HepG2 (cell line): ENCODE measurements around the gene BEX3. TPM values are rescaled to one million over a fixed set of nuclear protein-coding genes. Genes with fewer than 3 reads are reported as not detected.

Experiments
- ATAC-seq: fragments of 200-7000 bp; cut with Tn5 transposase; 3 replicates; pipeline ENCODE4 v1.9.1; 2020; ENCODE audit warnings: mild to moderate bottlenecking, moderate library complexity
- Bru-seq: library from RNA; stranded (reverse); fragments of 400-500 nt; gene quantifications from one replicate; lab custom pipeline; 2021; lab: Mats Ljungman, UMichigan
- BruChase-seq, 2 experiments: library from RNA; stranded (reverse); fragments of 400-500 nt; gene quantifications; one replicate each; lab custom pipeline; 2021; lab: Mats Ljungman, UMichigan
- BruUV-seq: library from RNA; stranded (reverse); fragments of 400-500 nt; replicated peaks from 2 replicates; lab custom pipeline; 2021; lab: Mats Ljungman, UMichigan
- CTCF ChIA-PET: fragments of 300-600 bp; formaldehyde crosslinking; extraction: SDS; loops from one replicate; lab custom pipeline; 2021; ENCODE audit warnings: low total read pairs, inconsistent platforms, low intra/inter-chr PET ratio; lab: Yijun Ruan, JAX
- POLR2A ChIA-PET: fragments of 350-600 bp; sonication (Branson Sonifier 250); formaldehyde crosslinking; loops from one replicate; lab custom pipeline; 2020; ENCODE audit warnings: antibody characterized with exemption, inconsistent platforms; lab: Yijun Ruan, JAX
- DNase-seq: peaks from one replicate; pipeline ENCODE4 v3.0.0-alpha.2; 2015; ENCODE audit warnings: low spot score
- FAIRE-seq: peaks from 3 replicates; lab custom pipeline; 2011; peaks lifted over from hg19 to GRCh38; lab: Jason Lieb, UNC
- H2AFZ ChIP-seq: one replicate; pipeline ENCODE4 v1.6.1; 2011; ENCODE audit warnings: low read length, inconsistent platforms
- H3K27ac ChIP-seq: fragments of 300-600 bp; 3 replicates; pipeline ENCODE4 v1.8.0; 2011; ENCODE audit warnings: mixed run types, mild to moderate bottlenecking, mixed read lengths, low read length, inconsistent platforms; ENCODE audit not compliant: insufficient read depth; ENCODE audit errors: extremely low read length
- H3K27me3 ChIP-seq, 2 experiments: fragments of 200-600 bp in 1 of 2; 2 replicates in 1 of 2; 3 replicates in 1 of 2; pipeline versions ENCODE4 v1.6.0 to v1.8.0; 2011; ENCODE audit warnings: low read length in 2 of 2, mild to moderate bottlenecking in 2 of 2, moderate library complexity in 2 of 2, inconsistent platforms in 1 of 2; ENCODE audit not compliant: insufficient read depth in 2 of 2, control insufficient read depth in 1 of 2
- H3K36me3 ChIP-seq, 2 experiments: fragments of 200-600 bp in 1 of 2; replicated peaks in 1 of 2; 2 replicates in 1 of 2; 3 replicates in 1 of 2; pipeline versions ENCODE4 v1.5.1 to v1.8.0; 2011; ENCODE audit warnings: low read length in 2 of 2, inconsistent platforms in 1 of 2; ENCODE audit not compliant: insufficient read depth in 2 of 2, control insufficient read depth in 1 of 2
- H3K4me1 ChIP-seq: 2 replicates; pipeline ENCODE4 v1.5.1; 2012; ENCODE audit warnings: low read length, inconsistent platforms; ENCODE audit not compliant: insufficient read depth
- H3K4me2 ChIP-seq: 2 replicates; pipeline ENCODE4 v1.6.0; 2011; ENCODE audit warnings: low read depth, low read length, inconsistent platforms
- H3K4me3 ChIP-seq, 3 experiments: fragments of 200-600 bp in 1 of 3; sonication (generic), shearing (Covaris generic) in 1 of 3; replicated peaks in 1 of 3; 2 replicates each; pipeline ENCODE4 v1.5.1; 2011 to 2016; ENCODE audit warnings: low read length in 3 of 3, inconsistent platforms in 2 of 3, low read depth in 2 of 3, mild to moderate bottlenecking in 2 of 3, control low read depth in 1 of 3, mixed read lengths in 1 of 3; ENCODE audit not compliant: insufficient read depth in 1 of 3
- H3K79me2 ChIP-seq: one replicate; pipeline ENCODE4 v1.6.1; 2011; ENCODE audit warnings: low read length, inconsistent platforms; ENCODE audit not compliant: insufficient read depth
- H3K9ac ChIP-seq: 2 replicates; pipeline ENCODE4 v1.6.0; 2011; ENCODE audit warnings: mild to moderate bottlenecking, low read depth, low read length, inconsistent platforms; ENCODE audit not compliant: insufficient read depth
- H3K9me3 ChIP-seq: 2 replicates; pipeline ENCODE4 v1.5.1; 2012; ENCODE audit warnings: mild to moderate bottlenecking, low read length
- H4K20me1 ChIP-seq: 2 replicates; pipeline ENCODE4 v1.6.0; 2011; ENCODE audit warnings: inconsistent platforms, mild to moderate bottlenecking, low read length, moderate library complexity; ENCODE audit not compliant: insufficient read depth
- HNRNPUL1 ChIP-seq: fragments of 200-400 bp; formaldehyde crosslinking; IDR thresholded peaks from 2 replicates; pipeline ENCODE4 v1.6.1; 2017; ENCODE audit warnings: low read depth, mild to moderate bottlenecking, low read length, moderate library complexity
- NFAT5 ChIP-seq: sonication (generic); formaldehyde crosslinking; IDR thresholded peaks from 2 replicates; pipeline ENCODE4 v1.4.0; 2020; ENCODE audit warnings: missing genetic modification reagents
- NFE2L2 ChIP-seq: fragments of 150-350 bp; IDR thresholded peaks from 2 replicates; pipeline ENCODE4 v1.6.1; 2014; ENCODE audit warnings: low read length
- RARA ChIP-seq: IDR thresholded peaks from 2 replicates; pipeline ENCODE4 v1.6.1; 2016; ENCODE audit warnings: missing genetic modification reagents, missing compliant biosample characterization
- RBM22 ChIP-seq: fragments of 200-400 bp; formaldehyde crosslinking; optimal IDR thresholded peaks from 2 replicates; pipeline ENCODE3; 2017; ENCODE audit warnings: mild to moderate bottlenecking, low read length, moderate library complexity
- REPIN1 ChIP-seq: sonication (generic); formaldehyde crosslinking; IDR thresholded peaks from 2 replicates; pipeline ENCODE4 v1.8.0; 2022; ENCODE audit warnings: missing genetic modification reagents, low read depth, mild to moderate bottlenecking, borderline replicate concordance
- SMAD9 ChIP-seq: sonication (generic); formaldehyde crosslinking; IDR thresholded peaks from 2 replicates; pipeline ENCODE4 v1.5.1; 2020; ENCODE audit warnings: mild to moderate bottlenecking, missing genetic modification reagents
- SP5 ChIP-seq: IDR thresholded peaks from 2 replicates; pipeline ENCODE4 v1.6.1; 2016; ENCODE audit warnings: low read depth, borderline replicate concordance
- TARDBP ChIP-seq: sonication (generic); formaldehyde crosslinking; IDR thresholded peaks from 2 replicates; pipeline ENCODE4 v1.8.0; 2022; ENCODE audit warnings: mild to moderate bottlenecking, missing genetic modification reagents
- ZBTB7A ChIP-seq: sonication (generic); formaldehyde crosslinking; IDR thresholded peaks from 2 replicates; pipeline ENCODE4 v1.8.0; 2022; ENCODE audit warnings: mild to moderate bottlenecking, missing genetic modification reagents
- ZNF850 ChIP-seq: sonication (generic); formaldehyde crosslinking; conservative IDR thresholded peaks from 2 replicates; pipeline ENCODE4 v1.9.0; 2021; ENCODE audit warnings: mild to moderate bottlenecking, missing genetic modification reagents
- ZSCAN25 ChIP-seq: sonication (generic); formaldehyde crosslinking; IDR thresholded peaks from 2 replicates; pipeline ENCODE4 v1.8.0; 2022; ENCODE audit warnings: mild to moderate bottlenecking, missing genetic modification reagents
- WGBS: methylation state at CpG from one replicate; pipeline ENCODE4 v1.1.6; 2017; ENCODE audit warnings: low lambda C conversion rate; 5-methylcytosine and 5-hydroxymethylcytosine counted together
- in situ Hi-C: cut with HindIII; loops from 2 replicates; pipeline ENCODE4 v1.10.0; 2017; ENCODE audit warnings: low pct_unique_long_range_greater_than_20kb; ENCODE audit not compliant: extremely low pct_ligation_motif_present
- intact Hi-C: fragments of 100-400 bp; cut with micrococcal nuclease; formaldehyde crosslinking; loops from one replicate; pipeline ENCODE4 v1.10.0; 2022; ENCODE audit not compliant: unreplicated experiment
- long read RNA-seq, 2 experiments: library from RNA in 1 of 2; library from polyadenylated mRNA in 1 of 2; stranded (forward) in 1 of 2; unstranded in 1 of 2; transcript quantifications; one replicate each; pipeline ENCODE4 v2.0.0, GENCODE V29; 2019 to 2022
- polyA minus RNA-seq, 3 experiments: library from RNA; depleted of rRNA, polyadenylated mRNA; stranded (reverse); fragments of >200 nt; gene quantifications; 2 replicates each; pipeline ENCODE4 v1.2.3, GENCODE V29; 2011; ENCODE audit warnings: low replicate concordance in 1 of 3
- polyA plus RNA-seq, 8 experiments: library from polyadenylated mRNA; depleted of rRNA in 3 of 8; stranded (reverse) in 7 of 8; unstranded in 1 of 8; fragments of >200 nt; fragmentation: Illumina TruSeq in 4 of 8; extraction: Trizol in 4 of 8; gene quantifications; 2 replicates each; pipeline versions ENCODE4 v1.2.1 to v1.2.3, GENCODE V29; 2011 to 2016; ENCODE audit warnings: low read depth in 4 of 8, missing spikeins in 1 of 8, mixed read lengths in 1 of 8; ENCODE audit not compliant: insufficient read depth in 1 of 8
- total RNA-seq, 5 experiments: library from RNA; depleted of rRNA; stranded (reverse); fragments of >200 nt; fragmentation: Illumina TruSeq; extraction: Trizol; gene quantifications; 2 replicates each; pipeline ENCODE4 v1.2.3, GENCODE V29; 2016; ENCODE audit warnings: low read depth in 1 of 5

Gene BEX3
- 55.8 and 63.4 TPM in 2 replicates for total RNA-seq (2016; rRNA removed; fragmentation: Illumina TruSeq; extraction: Trizol)
- total RNA-seq (2016; cell fraction: cytosol; rRNA removed; fragmentation: Illumina TruSeq; extraction: Trizol; ENCODE audit: low read depth): 16.7 and 19.3 TPM in 2 replicates
- total RNA-seq (2016; cell fraction: insoluble cytoplasmic fraction; rRNA removed; fragmentation: Illumina TruSeq; extraction: Trizol): 54.0 and 66.4 TPM in 2 replicates
- total RNA-seq (2016; cell fraction: membrane; rRNA removed; fragmentation: Illumina TruSeq; extraction: Trizol): 28.1 and 33.1 TPM in 2 replicates
- 26.0 and 27.5 TPM in 2 replicates for total RNA-seq (2016; cell fraction: nucleus; rRNA removed; fragmentation: Illumina TruSeq; extraction: Trizol)
- 38.5 and 50.9 TPM in 2 replicates for polyA plus RNA-seq (2011; rRNA removed)
- 28.0 and 34.0 TPM in 2 replicates for polyA plus RNA-seq (2011; cell fraction: cytosol; rRNA removed)
- polyA plus RNA-seq (2011; cell fraction: nucleus; rRNA removed): 11.7 and 19.8 TPM in 2 replicates
- 55.0 and 81.6 TPM in 2 replicates for polyA plus RNA-seq (2012)
- 21.1 and 28.5 TPM in 2 replicates for polyA plus RNA-seq (2016; cell fraction: cytosol; fragmentation: Illumina TruSeq; extraction: Trizol; ENCODE audit: low read depth)
- 77.0 and 78.6 TPM in 2 replicates for polyA plus RNA-seq (2016; cell fraction: insoluble cytoplasmic fraction; fragmentation: Illumina TruSeq; extraction: Trizol; ENCODE audit: low read depth)
- 31.6 and 36.2 TPM in 2 replicates for polyA plus RNA-seq (2016; cell fraction: membrane; fragmentation: Illumina TruSeq; extraction: Trizol; ENCODE audit: low read depth)
- polyA plus RNA-seq (2016; cell fraction: nucleus; fragmentation: Illumina TruSeq; extraction: Trizol; ENCODE audit: insufficient read depth, low read depth): 45.3 and 46.1 TPM in 2 replicates
- polyA minus RNA-seq (2011; rRNA and poly(A)+ RNA removed; ENCODE audit: low replicate concordance): 8.9 and 13.0 TPM in 2 replicates
- polyA minus RNA-seq (2011; cell fraction: cytosol; rRNA and poly(A)+ RNA removed): 8.9 and 9.7 TPM in 2 replicates
- 6.6 and 8.2 TPM in 2 replicates for polyA minus RNA-seq (2011; cell fraction: nucleus; rRNA and poly(A)+ RNA removed)
- percentile 71 among the genes with signal in this experiment for Bru-seq, nascent RNA
- BruChase-seq, experiment 1, labeled RNA remaining after a 6-hour chase: percentile 92 among the genes with signal in this experiment
- BruChase-seq, experiment 2, labeled RNA remaining after a 2-hour chase: percentile 81 among the genes with signal in this experiment
- long read RNA-seq, experiment 1, transcript BEX3-204 (3 exons, 913 nt): minor isoform, 15 of 64 reads
- long read RNA-seq, experiment 1, transcript BEX3-201 (3 exons, 921 nt): major isoform, 44 of 64 reads
- long read RNA-seq, experiment 1, partial matches to known transcripts: 2 of 64 reads
- long read RNA-seq, experiment 1, other reads (novel, unspliced or antisense): 3 of 64 reads
- long read RNA-seq, experiment 2, transcript BEX3-202 (2 exons, 753 nt): minor isoform, 5 of 119 reads
- long read RNA-seq, experiment 2, transcript BEX3-204 (3 exons, 913 nt): minor isoform, 10 of 119 reads
- long read RNA-seq, experiment 2, transcript BEX3-201 (3 exons, 921 nt): major isoform, 60 of 119 reads
- long read RNA-seq, experiment 2, partial matches to known transcripts: 13 of 119 reads
- long read RNA-seq, experiment 2, other reads (novel, unspliced or antisense): 30 of 119 reads

GRCh38 chrX:103376118-103376978, at the start of gene BEX3:
TSS of gene BEX3 (plus strand) at chrX:103376538. CDS start at chrX:103377522, 984 bp downstream.
- no peaks in the 10 kb centered on the region for H4K20me1 ChIP-seq
- H3K4me3 ChIP-seq: peak within 1 kb of the TSS; percentile 47 to 73 (median 70); a peak in 5 of 6 replicates
- FAIRE-seq (no peak), ATAC-seq (peak; percentile 91), DNase-seq (peak; percentile 24)
- peak within 1 kb of the TSS; percentile 65 for H3K4me2 ChIP-seq
- intact Hi-C loops (no loop called here), in situ Hi-C loops (no loop called here)
- CTCF ChIA-PET: no interaction called here
- BruUV-seq: no TSS peak
- 67% methylated on average over 3 of the region's 62 CpGs for WGBS
- H3K79me2 ChIP-seq: no peaks in the 10 kb centered on the region
- peak within 1 kb of the TSS; percentile 54 for H3K9ac ChIP-seq
- peak within 1 kb of the TSS; percentile 43 for H3K27ac ChIP-seq
- 0 out of 2 replicates have a peak, but pooled peaks cover 6% of the 10 kb centered on the region for H3K4me1 ChIP-seq
- no peaks in the 10 kb centered on the region for H3K9me3 ChIP-seq
- H2AFZ ChIP-seq: peak within 1 kb of the TSS; percentile 15
- POLR2A ChIA-PET: interaction anchor here (0.9 to 1.9 kb wide), 3 partner anchors 14 to 21 kb away, joined by 4 to 13 read pairs (median 6); partner anchors contain the start of gene TCEAL9
- H3K36me3 ChIP-seq: no peaks in the 10 kb centered on the region
- no peaks in the 10 kb centered on the region for H3K27me3 ChIP-seq
- TF ChIP-seq RBM22 (no peak), ZSCAN25 (CRISPR knock-in tag) (no peak), HNRNPUL1 (no peak), NFE2L2 (no peak), SP5 (CRISPR knock-in tag) (no peak), RARA (no peak), ZBTB7A (CRISPR knock-in tag) (0 out of 2 replicates have a peak, but pooled peaks have one; percentile 45), ZNF850 (CRISPR knock-in tag) (no peak), NFAT5 (no peak), SMAD9 (CRISPR knock-in tag) (no peak), REPIN1 (no peak), TARDBP (CRISPR knock-in tag) (no peak)
